GM12878 (cell line): ENCODE results near the gene SGSH. TPM values are rescaled to one million over a fixed set of nuclear protein-coding genes. Genes with fewer than 3 reads are reported as not detected.

Experiments used
- ESRRA ChIP-seq: IDR thresholded peaks from 2 replicates; pipeline ENCODE4 v1.6.1; 2012; ENCODE audit warnings: mild to moderate bottlenecking, low read length, improper control_type of control experiment
- IKZF1 ChIP-seq: fragments of 450-650 bp; conservative IDR thresholded peaks from 2 replicates; pipeline ENCODE4 v1.6.1; 2017; ENCODE audit warnings: antibody characterized with exemption, mild to moderate bottlenecking
- KAT2A ChIP-seq: conservative IDR thresholded peaks from 2 replicates; pipeline ENCODE4 v1.6.1; 2011; ENCODE audit warnings: low read depth, low read length; ENCODE audit not compliant: control insufficient read depth
- SREBF1 ChIP-seq: IDR thresholded peaks from 2 replicates; pipeline ENCODE4 v1.6.1; 2012; ENCODE audit warnings: mild to moderate bottlenecking, low read length
- SUZ12 ChIP-seq: fragments of 200-600 bp; sonication (generic); IDR thresholded peaks from one replicate; pipeline ENCODE4 v1.6.1; 2018; ENCODE audit warnings: antibody characterized with exemption, mild to moderate bottlenecking; ENCODE audit not compliant: unreplicated experiment
- ZBTB40 ChIP-seq: fragments of 450-650 bp; IDR thresholded peaks from 2 replicates; pipeline ENCODE4 v1.6.1; 2016; ENCODE audit warnings: mild to moderate bottlenecking, moderate library complexity, borderline replicate concordance
- polyA plus RNA-seq, 11 experiments: library from polyadenylated mRNA; depleted of rRNA in 4 of 11; unstranded in 6 of 11; stranded (reverse) in 5 of 11; fragments of >200 nt; fragmentation: Nextera tagmentation in 4 of 11; fragmentation: Illumina TruSeq in 1 of 11; extraction: Ambion mirVana in 4 of 11; extraction: Trizol in 1 of 11; gene quantifications; 1 replicate in 1 of 11; 2 replicates in 10 of 11; pipeline versions ENCODE4 v1.2.1 to v1.2.3, GENCODE V29; 2011 to 2016; ENCODE audit warnings: inconsistent platforms in 2 of 11, missing spikeins in 2 of 11, low read depth in 1 of 11
- total RNA-seq, 4 experiments: library from RNA; depleted of rRNA in 3 of 4; stranded (reverse); fragments of >200 nt in 3 of 4; fragmentation: Illumina TruSeq in 1 of 4; extraction: Trizol in 1 of 4; gene quantifications; 2 replicates each; pipeline versions ENCODE4 v1.2.1 to v1.2.3, GENCODE V29; 2013 to 2021
- TF ChIP-seq, protein P1 (sequence below): fragments of 450-650 bp; formaldehyde crosslinking; IDR thresholded peaks from 2 replicates; pipeline ENCODE4 v1.4.0; 2020; ENCODE audit warnings: mild to moderate bottlenecking, moderate library complexity
- TF ChIP-seq, protein P2 (sequence below): fragments of 150-350 bp; IDR thresholded peaks from 2 replicates; pipeline ENCODE4 v1.6.1; 2016; ENCODE audit warnings: low read depth, low read length

The SGSH gene
- total and polyA plus RNA-seq, 10 of the 15 experiments (the other 5 are each of a cell fraction or from before 2014, with no cell fraction given), result 0.13 to 17.2 (median 6.0) TPM

GRCh38 chr17:80176757-80177156, 43.4 kb downstream of the SGSH start (continued):
- TF ChIP-seq, protein P1, sequence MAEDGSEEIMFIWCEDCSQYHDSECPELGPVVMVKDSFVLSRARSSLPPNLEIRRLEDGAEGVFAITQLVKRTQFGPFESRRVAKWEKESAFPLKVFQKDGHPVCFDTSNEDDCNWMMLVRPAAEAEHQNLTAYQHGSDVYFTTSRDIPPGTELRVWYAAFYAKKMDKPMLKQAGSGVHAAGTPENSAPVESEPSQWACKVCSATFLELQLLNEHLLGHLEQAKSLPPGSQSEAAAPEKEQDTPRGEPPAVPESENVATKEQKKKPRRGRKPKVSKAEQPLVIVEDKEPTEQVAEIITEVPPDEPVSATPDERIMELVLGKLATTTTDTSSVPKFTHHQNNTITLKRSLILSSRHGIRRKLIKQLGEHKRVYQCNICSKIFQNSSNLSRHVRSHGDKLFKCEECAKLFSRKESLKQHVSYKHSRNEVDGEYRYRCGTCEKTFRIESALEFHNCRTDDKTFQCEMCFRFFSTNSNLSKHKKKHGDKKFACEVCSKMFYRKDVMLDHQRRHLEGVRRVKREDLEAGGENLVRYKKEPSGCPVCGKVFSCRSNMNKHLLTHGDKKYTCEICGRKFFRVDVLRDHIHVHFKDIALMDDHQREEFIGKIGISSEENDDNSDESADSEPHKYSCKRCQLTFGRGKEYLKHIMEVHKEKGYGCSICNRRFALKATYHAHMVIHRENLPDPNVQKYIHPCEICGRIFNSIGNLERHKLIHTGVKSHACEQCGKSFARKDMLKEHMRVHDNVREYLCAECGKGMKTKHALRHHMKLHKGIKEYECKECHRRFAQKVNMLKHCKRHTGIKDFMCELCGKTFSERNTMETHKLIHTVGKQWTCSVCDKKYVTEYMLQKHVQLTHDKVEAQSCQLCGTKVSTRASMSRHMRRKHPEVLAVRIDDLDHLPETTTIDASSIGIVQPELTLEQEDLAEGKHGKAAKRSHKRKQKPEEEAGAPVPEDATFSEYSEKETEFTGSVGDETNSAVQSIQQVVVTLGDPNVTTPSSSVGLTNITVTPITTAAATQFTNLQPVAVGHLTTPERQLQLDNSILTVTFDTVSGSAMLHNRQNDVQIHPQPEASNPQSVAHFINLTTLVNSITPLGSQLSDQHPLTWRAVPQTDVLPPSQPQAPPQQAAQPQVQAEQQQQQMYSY (CRISPR knock-in tag), result no peak
- TF ChIP-seq SREBF1 (no peak), SUZ12 (no peak), KAT2A (no peak), ESRRA (no peak), IKZF1 (no peak), ZBTB40 (no peak)
- TF ChIP-seq, protein P2, sequence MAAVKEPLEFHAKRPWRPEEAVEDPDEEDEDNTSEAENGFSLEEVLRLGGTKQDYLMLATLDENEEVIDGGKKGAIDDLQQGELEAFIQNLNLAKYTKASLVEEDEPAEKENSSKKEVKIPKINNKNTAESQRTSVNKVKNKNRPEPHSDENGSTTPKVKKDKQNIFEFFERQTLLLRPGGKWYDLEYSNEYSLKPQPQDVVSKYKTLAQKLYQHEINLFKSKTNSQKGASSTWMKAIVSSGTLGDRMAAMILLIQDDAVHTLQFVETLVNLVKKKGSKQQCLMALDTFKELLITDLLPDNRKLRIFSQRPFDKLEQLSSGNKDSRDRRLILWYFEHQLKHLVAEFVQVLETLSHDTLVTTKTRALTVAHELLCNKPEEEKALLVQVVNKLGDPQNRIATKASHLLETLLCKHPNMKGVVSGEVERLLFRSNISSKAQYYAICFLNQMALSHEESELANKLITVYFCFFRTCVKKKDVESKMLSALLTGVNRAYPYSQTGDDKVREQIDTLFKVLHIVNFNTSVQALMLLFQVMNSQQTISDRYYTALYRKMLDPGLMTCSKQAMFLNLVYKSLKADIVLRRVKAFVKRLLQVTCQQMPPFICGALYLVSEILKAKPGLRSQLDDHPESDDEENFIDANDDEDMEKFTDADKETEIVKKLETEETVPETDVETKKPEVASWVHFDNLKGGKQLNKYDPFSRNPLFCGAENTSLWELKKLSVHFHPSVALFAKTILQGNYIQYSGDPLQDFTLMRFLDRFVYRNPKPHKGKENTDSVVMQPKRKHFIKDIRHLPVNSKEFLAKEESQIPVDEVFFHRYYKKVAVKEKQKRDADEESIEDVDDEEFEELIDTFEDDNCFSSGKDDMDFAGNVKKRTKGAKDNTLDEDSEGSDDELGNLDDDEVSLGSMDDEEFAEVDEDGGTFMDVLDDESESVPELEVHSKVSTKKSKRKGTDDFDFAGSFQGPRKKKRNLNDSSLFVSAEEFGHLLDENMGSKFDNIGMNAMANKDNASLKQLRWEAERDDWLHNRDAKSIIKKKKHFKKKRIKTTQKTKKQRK, result no peak
- TF ChIP-seq, all 136 proteins: peak for 0
